Vagina (tissue), 2 donors: ENCODE measurements around the gene CIROP. TPM values are rescaled to one million over a fixed set of nuclear protein-coding genes. Genes with fewer than 3 reads are reported as not detected.

Experiments used
- DNase-seq, 2 donors: peaks; one replicate each; pipeline ENCODE4 v3.0.0-alpha.2; 2017; ENCODE audit errors: extremely low spot score in 2 of 2
- H3K27ac ChIP-seq: fragments of 200-600 bp; sonication (generic); one replicate; pipeline ENCODE4 v1.5.1; 2019
- H3K27me3 ChIP-seq: fragments of 200-600 bp; sonication (generic); one replicate; pipeline ENCODE4 v1.5.1; 2019
- H3K36me3 ChIP-seq, 2 donors: fragments of 200-600 bp; sonication (generic); one replicate each; pipeline ENCODE4 v1.5.1; 2017 to 2019
- H3K4me1 ChIP-seq: fragments of 200-600 bp; sonication (generic); one replicate; pipeline ENCODE4 v1.5.1; 2019
- H3K4me3 ChIP-seq, 2 donors: fragments of 200-600 bp; sonication (generic); 1 replicate in 1 of 2; 2 replicates in 1 of 2; pipeline ENCODE4 v1.5.1; 2016 to 2019
- H3K9me3 ChIP-seq: fragments of 200-600 bp; sonication (generic); one replicate; pipeline ENCODE4 v1.5.1; 2019
- CTCF ChIP-seq, 3 experiments: fragments of 450-650 bp in 2 of 3; fragments of 200-600 bp in 1 of 3; sonication (generic) in 1 of 3; IDR thresholded peaks; one replicate each; pipeline ENCODE4 v1.5.1; 2017 to 2019; ENCODE audit warnings: antibody characterized with exemption in 3 of 3, mild to moderate bottlenecking in 2 of 3, moderate library complexity in 2 of 3
- POLR2A ChIP-seq, 2 donors: fragments of 450-650 bp; IDR thresholded peaks; one replicate each; pipeline ENCODE4 v1.6.1; 2017; ENCODE audit warnings: antibody characterized with exemption in 2 of 2, mild to moderate bottlenecking in 2 of 2, moderate library complexity in 2 of 2
- POLR2AphosphoS5 ChIP-seq, 2 donors: sonication (generic); formaldehyde crosslinking; IDR thresholded peaks; one replicate each; pipeline ENCODE4 v1.9.0; 2017; ENCODE audit warnings: antibody characterized with exemption in 2 of 2, mild to moderate bottlenecking in 2 of 2, low read depth in 1 of 2; ENCODE audit not compliant: insufficient read depth in 1 of 2
- intact Hi-C: fragments of 100-400 bp; cut with DNase I; formaldehyde crosslinking; loops from one replicate; pipeline ENCODE4 v1.15.1; 2023
- total RNA-seq: library from RNA; depleted of rRNA; stranded (reverse); fragments of >200 nt; gene quantifications from one replicate; pipeline ENCODE4 v1.2.3, GENCODE V29; 2016

CIROP gene
- total RNA-seq, 1 donor from 2014 or later: not detected

DNA sequence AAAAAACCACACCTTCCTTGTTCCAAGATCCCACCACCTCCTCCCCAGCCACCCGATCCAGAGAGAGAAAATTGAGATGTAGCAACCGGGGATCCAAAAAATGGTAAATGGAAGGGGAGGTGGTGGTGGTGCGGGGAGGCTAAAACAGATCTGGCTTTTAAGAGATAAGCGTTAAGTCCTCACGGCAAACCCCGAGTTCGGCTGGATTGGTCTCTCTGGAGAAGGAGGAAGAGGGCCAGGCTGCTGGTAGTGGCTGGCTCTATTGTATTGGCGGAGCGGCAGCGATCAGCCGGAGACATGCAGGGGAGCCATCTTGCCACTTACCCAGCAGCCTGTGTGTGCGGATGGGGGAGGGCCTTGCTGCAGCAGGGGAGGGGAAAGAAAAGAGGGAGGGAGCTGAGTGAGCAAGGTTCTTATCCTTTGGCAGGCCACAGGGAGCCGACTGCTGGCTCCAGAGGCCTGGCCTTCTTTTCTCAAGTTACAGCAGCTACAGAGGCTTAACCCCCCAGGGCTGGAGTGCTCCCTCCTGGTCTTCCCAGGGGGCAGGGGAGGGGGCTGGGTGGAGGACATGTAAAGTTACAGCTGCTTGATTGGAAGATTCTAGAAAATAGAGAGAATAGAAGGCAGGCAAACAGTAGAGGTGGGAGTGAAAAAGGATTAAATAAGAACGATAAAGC, 33.4 kb downstream of the CIROP start:
- DNase-seq: peak in 1 of 2 donors; percentile 96
- peaks cover 3 to 61% of the 10 kb centered on the region in 2 donors for H3K36me3 ChIP-seq
- peak overlapping the region; percentile 48 to 55 for H3K4me3 ChIP-seq
- H3K4me1 ChIP-seq: peaks cover 58% of the 10 kb centered on the region
- peak overlapping the region; percentile 90 for H3K27ac ChIP-seq
- no peaks in the 10 kb centered on the region for H3K27me3 ChIP-seq
- intact Hi-C loops: no loop called here
- no peaks in the 10 kb centered on the region for H3K9me3 ChIP-seq
- TF ChIP-seq POLR2AphosphoS5 (IDR thresholded peaks at IDR 0.05; ENCODE audit: insufficient read depth in 1 of 2, low read depth in 1 of 2): peak; percentile 64 to 86
- TF ChIP-seq CTCF (IDR thresholded peaks at IDR 0.05): peak in 1 of 3 experiments; percentile 28
- TF ChIP-seq POLR2A (IDR thresholded peaks at IDR 0.05): no peak

DNA sequence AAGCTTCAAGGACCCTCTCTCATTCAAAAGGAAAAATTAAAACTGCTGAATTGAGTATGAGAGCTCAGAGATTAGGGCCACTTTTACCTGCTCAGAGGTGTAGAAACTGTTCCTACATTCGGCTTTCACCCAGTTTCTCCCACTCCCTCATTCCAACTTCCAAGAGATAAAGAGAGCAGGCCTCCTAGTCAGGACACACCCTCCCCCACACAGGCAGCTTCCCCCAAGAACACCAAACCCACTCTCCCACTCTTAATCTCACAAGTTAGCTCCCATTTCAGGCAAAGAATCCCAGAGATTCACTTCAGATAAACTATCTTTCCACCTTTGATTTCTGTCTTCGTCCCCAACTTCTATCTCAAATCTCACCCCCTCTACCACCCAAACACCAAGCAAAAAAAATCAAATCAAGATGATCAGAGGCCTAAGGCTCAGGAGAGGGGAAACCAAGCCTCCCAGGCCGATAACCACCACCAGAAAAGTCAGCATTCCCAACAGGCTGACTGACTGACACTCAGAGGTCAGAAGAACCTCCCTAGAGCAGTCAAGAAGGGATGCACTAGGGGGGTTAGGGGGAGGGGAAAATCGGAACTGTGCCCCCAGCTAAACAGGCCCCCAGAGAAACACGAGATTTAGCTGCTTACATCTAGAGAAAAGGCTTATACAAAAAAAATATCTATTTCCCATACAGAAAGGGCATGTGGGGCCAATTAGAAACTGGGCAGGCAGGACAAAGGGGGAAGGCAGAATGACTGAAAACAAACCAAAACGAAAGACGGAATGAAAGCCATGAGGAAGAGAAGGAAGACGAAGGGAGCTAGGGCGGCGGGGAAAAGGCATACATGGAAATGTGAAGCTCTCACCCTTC, 34.3 kb downstream of the CIROP start:
- Histone ChIP-seq H3K36me3 (peaks cover 0 to 61% of the 10 kb centered on the region in 2 donors), H3K9me3 (no peaks in the 10 kb centered on the region), H3K27ac (peak overlapping the region; percentile 90), H3K4me1 (peaks cover 58% of the 10 kb centered on the region), H3K27me3 (no peaks in the 10 kb centered on the region), H3K4me3 (peak overlapping the region; percentile 48 to 55)
- TF ChIP-seq CTCF (IDR thresholded peaks at IDR 0.05) (no peak), POLR2AphosphoS5 (IDR thresholded peaks at IDR 0.05; ENCODE audit: insufficient read depth in 1 of 2, low read depth in 1 of 2) (no peak), POLR2A (IDR thresholded peaks at IDR 0.05) (no peak)
- intact Hi-C loops: no loop called here
- DNase-seq: peak in 1 of 2 donors; percentile 40

- H3K4me1 ChIP-seq: peaks cover 58% of the 10 kb centered on the region
- H3K9me3 ChIP-seq: no peaks in the 10 kb centered on the region
- H3K36me3 ChIP-seq: peaks cover 0 to 62% of the 10 kb centered on the region in 2 donors
- intact Hi-C loops: no loop called here
- H3K27ac ChIP-seq: peak overlapping the region; percentile 90
- DNase-seq: peak in 1 of 2 donors; percentile 85
- no peaks in the 10 kb centered on the region for H3K27me3 ChIP-seq
- no peak overlapping the region for H3K4me3 ChIP-seq
- no peak for TF ChIP-seq CTCF (IDR thresholded peaks at IDR 0.05)
- no peak for TF ChIP-seq POLR2A (IDR thresholded peaks at IDR 0.05)
- TF ChIP-seq POLR2AphosphoS5 (IDR thresholded peaks at IDR 0.05; ENCODE audit: insufficient read depth in 1 of 2, low read depth in 1 of 2): no peak
Observed at GRCh38 chr14:23069413-23069806, 35.4 kb downstream of the CIROP start.

DNA sequence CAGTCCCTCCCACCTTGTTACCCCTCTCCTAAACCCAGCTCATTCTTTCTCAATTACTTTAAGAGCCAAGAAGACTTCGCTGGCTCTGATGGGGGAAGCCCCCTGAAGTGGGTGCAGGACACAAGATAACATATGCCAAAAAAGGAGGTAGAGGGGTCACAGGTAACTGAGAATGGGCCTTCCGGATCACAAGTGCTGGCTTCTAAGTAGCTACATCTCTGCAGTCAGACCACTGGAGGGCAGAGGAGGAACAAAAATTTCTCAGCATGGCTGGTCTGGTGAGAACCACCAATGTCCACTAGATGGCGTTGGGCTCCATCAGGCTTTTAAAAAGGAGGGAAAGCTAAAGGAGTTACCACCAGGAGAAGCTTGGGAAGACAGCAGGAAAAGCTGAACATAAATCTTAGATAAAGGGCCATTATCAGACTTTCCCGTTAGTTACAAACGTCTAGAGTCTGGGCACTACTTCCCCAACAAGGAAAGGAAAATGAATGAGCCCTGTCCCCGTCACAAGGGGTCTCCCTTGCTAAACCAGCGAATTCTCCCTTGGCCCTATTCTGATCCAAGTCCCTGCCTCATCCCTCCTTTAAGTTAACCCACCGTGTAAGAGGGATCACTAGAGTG, 35.9 kb downstream of the CIROP start:
- peak; percentile 94 to 98 (median 97) for TF ChIP-seq CTCF (IDR thresholded peaks at IDR 0.05)
- TF ChIP-seq POLR2AphosphoS5 (IDR thresholded peaks at IDR 0.05; ENCODE audit: insufficient read depth in 1 of 2, low read depth in 1 of 2): peak in 1 of 2 donors; percentile 64
- no peak for TF ChIP-seq POLR2A (IDR thresholded peaks at IDR 0.05)
- Histone ChIP-seq H3K36me3 (peaks cover 0 to 62% of the 10 kb centered on the region in 2 donors), H3K9me3 (no peaks in the 10 kb centered on the region), H3K4me1 (peaks cover 58% of the 10 kb centered on the region), H3K27me3 (no peaks in the 10 kb centered on the region), H3K27ac (peak overlapping the region; percentile 90), H3K4me3 (no peak overlapping the region)
- intact Hi-C loops: no loop called here
- DNase-seq: peak in 1 of 2 donors; percentile 88
